Measurements from ENCODE around the gene TXK.

TXK gene

DNA sequence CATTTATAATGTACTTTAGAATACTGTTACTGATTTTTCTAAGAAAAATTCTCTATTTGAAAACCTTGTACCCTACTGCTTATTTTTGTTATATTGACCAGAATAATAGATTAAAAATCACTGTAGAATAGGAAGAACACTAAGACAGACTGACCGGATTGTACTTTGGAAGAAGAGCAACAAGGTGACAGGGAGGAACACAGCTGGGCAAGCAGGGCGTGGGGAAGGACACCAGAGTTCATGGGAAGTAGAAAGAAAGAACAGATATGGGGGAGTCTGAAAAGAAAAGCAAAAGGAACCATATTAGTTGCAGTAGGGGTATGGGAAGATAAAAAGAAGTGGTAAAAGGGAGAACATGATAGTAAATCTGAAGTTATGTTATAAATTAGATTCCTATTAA lies 38.6 kb downstream of the TXK start:
- Histone ChIP-seq H3K27me3 (ENCODE audit: insufficient read depth, poor library complexity, severe bottlenecking) (no peaks in the 10 kb centered on the region), H3K27ac (replicated peaks) (no peak overlapping the region), H3K4me3 (replicated peaks; ENCODE audit: insufficient read depth, low read length) (no peak overlapping the region)
- TF ChIP-seq GABPA (IDR thresholded peaks at IDR 0.05; ENCODE audit: low read depth) (no peak), CTCF (IDR thresholded peaks at IDR 0.05; ENCODE audit: insufficient read depth, low read length) (no peak), SPI1 (IDR thresholded peaks at IDR 0.05; ENCODE audit: borderline replicate concordance, low read depth) (no peak), REST (IDR thresholded peaks at IDR 0.05; ENCODE audit: insufficient replicate concordance, low read depth) (no peak), POLR2AphosphoS5 (IDR thresholded peaks at IDR 0.05; ENCODE audit: low read depth) (no peak)
- DNase-seq (ENCODE audit: low read depth in 1 of 2, low spot score in 1 of 2), result no peak

DNA sequence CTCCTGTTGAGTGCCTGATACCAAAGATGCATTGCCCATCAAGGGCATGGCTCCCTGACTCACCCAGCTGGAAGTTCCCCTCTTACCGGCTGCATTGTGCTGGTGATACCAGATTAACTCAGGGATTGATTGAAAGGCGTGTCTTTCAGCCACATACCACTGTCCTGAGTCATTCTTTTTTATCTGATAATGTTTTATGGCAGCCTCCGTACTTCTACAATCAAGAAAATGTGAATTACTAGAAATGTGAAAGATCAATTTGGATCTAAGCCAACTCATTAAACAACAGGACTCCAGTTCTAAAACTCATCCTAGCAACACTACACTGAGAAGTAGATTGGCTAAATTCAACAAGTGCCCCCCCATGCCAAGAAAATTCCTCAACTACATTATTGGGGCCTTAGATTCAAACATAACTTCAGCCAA lies 40.0 kb downstream of the TXK start:
- no peak overlapping the region for H3K27ac ChIP-seq (replicated peaks)
- no peaks in the 10 kb centered on the region for H3K27me3 ChIP-seq (ENCODE audit: insufficient read depth, poor library complexity, severe bottlenecking)
- no peak for TF ChIP-seq CTCF (IDR thresholded peaks at IDR 0.05; ENCODE audit: insufficient read depth, low read length)
- TF ChIP-seq POLR2AphosphoS5 (IDR thresholded peaks at IDR 0.05; ENCODE audit: low read depth), result no peak
- TF ChIP-seq SPI1 (IDR thresholded peaks at IDR 0.05; ENCODE audit: borderline replicate concordance, low read depth), result no peak
- no peak for TF ChIP-seq REST (IDR thresholded peaks at IDR 0.05; ENCODE audit: insufficient replicate concordance, low read depth)
- TF ChIP-seq GABPA (IDR thresholded peaks at IDR 0.05; ENCODE audit: low read depth), result no peak
- no peak overlapping the region for H3K4me3 ChIP-seq (replicated peaks; ENCODE audit: insufficient read depth, low read length)
- no peak for DNase-seq (ENCODE audit: low read depth in 1 of 2, low spot score in 1 of 2)

GRCh38 chr4:48090621-48091020 lies 43.4 kb downstream of the TXK start:
- Histone ChIP-seq H3K4me3 (replicated peaks; ENCODE audit: insufficient read depth, low read length) (no peak overlapping the region), H3K27ac (replicated peaks) (no peak overlapping the region), H3K27me3 (ENCODE audit: insufficient read depth, poor library complexity, severe bottlenecking) (no peaks in the 10 kb centered on the region)
- no peak for DNase-seq (ENCODE audit: low read depth in 1 of 2, low spot score in 1 of 2)
- TF ChIP-seq SPI1 (IDR thresholded peaks at IDR 0.05; ENCODE audit: borderline replicate concordance, low read depth) (no peak), POLR2AphosphoS5 (IDR thresholded peaks at IDR 0.05; ENCODE audit: low read depth) (no peak), CTCF (IDR thresholded peaks at IDR 0.05; ENCODE audit: insufficient read depth, low read length) (no peak)
